H1 (cell line): Measurements from ENCODE around the gene C2orf78. TPM values are rescaled to one million over a fixed set of nuclear protein-coding genes. Genes with fewer than 3 reads are reported as not detected.
A peak's percentile ranks its signal among the peaks of the same experiment; 100 is the strongest.

ENCODE experiments used
- ASH2L ChIP-seq: fragments of 200-600, 300-600 bp; sonication (generic); IDR thresholded peaks from one replicate; pipeline ENCODE4 v1.7.1; 2017; ENCODE audit warnings: low read length
- CTBP2 ChIP-seq: IDR thresholded peaks from 2 replicates; pipeline ENCODE4 v1.7.0; 2011; ENCODE audit warnings: borderline replicate concordance, mild to moderate bottlenecking, moderate library complexity, mixed read lengths, low read length; ENCODE audit not compliant: insufficient read depth, insufficient read length
- E2F6 ChIP-seq: IDR thresholded peaks from 2 replicates; pipeline ENCODE4 v1.6.1; 2012; ENCODE audit warnings: inconsistent platforms
- POLR2AphosphoS5 ChIP-seq: IDR thresholded peaks from 2 replicates; pipeline ENCODE4 v1.6.1; 2011; ENCODE audit warnings: low read depth, low read length
- RAD21 ChIP-seq, 2 experiments: IDR thresholded peaks in 1 of 2; conservative IDR thresholded peaks in 1 of 2; 2 replicates each; pipeline ENCODE4 v1.6.1; 2011; ENCODE audit warnings: low read depth in 2 of 2, low read length in 2 of 2, improper control_type of control experiment in 1 of 2, inconsistent platforms in 1 of 2, mild to moderate bottlenecking in 1 of 2, moderate library complexity in 1 of 2
- SIN3A ChIP-seq, 2 experiments: IDR thresholded peaks in 1 of 2; conservative IDR thresholded peaks in 1 of 2; 2 replicates each; pipeline ENCODE4 v1.6.1; 2011 to 2012; ENCODE audit warnings: low read length in 2 of 2, improper control_type of control experiment in 1 of 2, low read depth in 1 of 2, mild to moderate bottlenecking in 1 of 2
- TAF1 ChIP-seq: IDR thresholded peaks from 2 replicates; pipeline ENCODE4 v1.6.1; 2011; ENCODE audit warnings: mild to moderate bottlenecking, low read depth, low read length
- polyA plus RNA-seq, 7 experiments: library from polyadenylated mRNA; depleted of rRNA in 3 of 7; stranded (reverse) in 5 of 7; unstranded in 2 of 7; fragments of >200 nt in 5 of 7; fragments of 200-250 nt in 2 of 7; gene quantifications; 1 replicate in 5 of 7; 2 replicates in 1 of 7; 4 replicates in 1 of 7; pipeline versions ENCODE4 v1.2.1 to v1.2.3, GENCODE V29; 2011 to 2013; ENCODE audit warnings: missing spikeins in 2 of 7, mixed read lengths in 2 of 7
- total RNA-seq: library from RNA; stranded (reverse); fragmentation: NEBNext Ultra II Directional; extraction: Animal tissue kit (Norgen Biotek cat#: 25700); gene quantifications from 2 replicates; pipeline ENCODE4 v1.2.1, GENCODE V29; 2021

Gene C2orf78
- total and polyA plus RNA-seq, 2 of the 8 experiments (the other 6 are each of a cell fraction or from before 2014, with no cell fraction given), result 0.39 to 0.89 TPM

GRCh38 chr2:73736855-73737779, 46.9 kb upstream of the C2orf78 start, which contains the start of gene TPRKB (continued):
- no peak for TF ChIP-seq CTBP2
- no peak for TF ChIP-seq E2F6
- peak; percentile 69 to 81; a peak in 1 of 4 replicates for TF ChIP-seq SIN3A (conservative IDR thresholded peaks at IDR 0.05 in 1 of 2, IDR thresholded peaks at IDR 0.05 in 1 of 2; ENCODE audit: low read depth in 1 of 2, low read length in 2 of 2)
- peak; percentile 84 for TF ChIP-seq TAF1
- 0 out of 2 replicates have a peak, but pooled peaks have one; percentile 13 for TF ChIP-seq POLR2AphosphoS5
- TF ChIP-seq RAD21 (IDR thresholded peaks at IDR 0.05 in 1 of 2, conservative IDR thresholded peaks at IDR 0.05 in 1 of 2; ENCODE audit: low read depth in 2 of 2, low read length in 2 of 2), result no peak
- peak; percentile 55 for TF ChIP-seq ASH2L
